ENCODE results near the gene TMSB10.

GRCh38 chr2:84939426-84940087, 34.1 kb downstream of the TMSB10 start:
- TF ChIP-seq, protein P1, sequence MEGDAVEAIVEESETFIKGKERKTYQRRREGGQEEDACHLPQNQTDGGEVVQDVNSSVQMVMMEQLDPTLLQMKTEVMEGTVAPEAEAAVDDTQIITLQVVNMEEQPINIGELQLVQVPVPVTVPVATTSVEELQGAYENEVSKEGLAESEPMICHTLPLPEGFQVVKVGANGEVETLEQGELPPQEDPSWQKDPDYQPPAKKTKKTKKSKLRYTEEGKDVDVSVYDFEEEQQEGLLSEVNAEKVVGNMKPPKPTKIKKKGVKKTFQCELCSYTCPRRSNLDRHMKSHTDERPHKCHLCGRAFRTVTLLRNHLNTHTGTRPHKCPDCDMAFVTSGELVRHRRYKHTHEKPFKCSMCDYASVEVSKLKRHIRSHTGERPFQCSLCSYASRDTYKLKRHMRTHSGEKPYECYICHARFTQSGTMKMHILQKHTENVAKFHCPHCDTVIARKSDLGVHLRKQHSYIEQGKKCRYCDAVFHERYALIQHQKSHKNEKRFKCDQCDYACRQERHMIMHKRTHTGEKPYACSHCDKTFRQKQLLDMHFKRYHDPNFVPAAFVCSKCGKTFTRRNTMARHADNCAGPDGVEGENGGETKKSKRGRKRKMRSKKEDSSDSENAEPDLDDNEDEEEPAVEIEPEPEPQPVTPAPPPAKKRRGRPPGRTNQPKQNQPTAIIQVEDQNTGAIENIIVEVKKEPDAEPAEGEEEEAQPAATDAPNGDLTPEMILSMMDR (IDR thresholded peaks at IDR 0.05; ENCODE audit: poor library complexity) = no peak
- TF ChIP-seq EZH2 (IDR thresholded peaks at IDR 0.05; ENCODE audit: borderline replicate concordance) (no peak), EZH2phosphoT487 (IDR thresholded peaks at IDR 0.05; ENCODE audit: low read depth, severe bottlenecking, unreplicated experiment) (no peak)
